HUDEP-2 (cell line): ENCODE measurements around the gene PPARG.
"Not testable (repeated sequence)": the region's sequence is repeated elsewhere in the genome, so short reads cannot be mapped to it uniquely, and the experiment has no call there.

Source experiments
- DNase-seq, 76 experiments: peaks; one replicate each; lab custom pipeline; 2025; ENCODE audit not compliant: unreplicated experiment in 76 of 76; lab: John Stamatoyannopoulos, UW

PPARG gene

DNA sequence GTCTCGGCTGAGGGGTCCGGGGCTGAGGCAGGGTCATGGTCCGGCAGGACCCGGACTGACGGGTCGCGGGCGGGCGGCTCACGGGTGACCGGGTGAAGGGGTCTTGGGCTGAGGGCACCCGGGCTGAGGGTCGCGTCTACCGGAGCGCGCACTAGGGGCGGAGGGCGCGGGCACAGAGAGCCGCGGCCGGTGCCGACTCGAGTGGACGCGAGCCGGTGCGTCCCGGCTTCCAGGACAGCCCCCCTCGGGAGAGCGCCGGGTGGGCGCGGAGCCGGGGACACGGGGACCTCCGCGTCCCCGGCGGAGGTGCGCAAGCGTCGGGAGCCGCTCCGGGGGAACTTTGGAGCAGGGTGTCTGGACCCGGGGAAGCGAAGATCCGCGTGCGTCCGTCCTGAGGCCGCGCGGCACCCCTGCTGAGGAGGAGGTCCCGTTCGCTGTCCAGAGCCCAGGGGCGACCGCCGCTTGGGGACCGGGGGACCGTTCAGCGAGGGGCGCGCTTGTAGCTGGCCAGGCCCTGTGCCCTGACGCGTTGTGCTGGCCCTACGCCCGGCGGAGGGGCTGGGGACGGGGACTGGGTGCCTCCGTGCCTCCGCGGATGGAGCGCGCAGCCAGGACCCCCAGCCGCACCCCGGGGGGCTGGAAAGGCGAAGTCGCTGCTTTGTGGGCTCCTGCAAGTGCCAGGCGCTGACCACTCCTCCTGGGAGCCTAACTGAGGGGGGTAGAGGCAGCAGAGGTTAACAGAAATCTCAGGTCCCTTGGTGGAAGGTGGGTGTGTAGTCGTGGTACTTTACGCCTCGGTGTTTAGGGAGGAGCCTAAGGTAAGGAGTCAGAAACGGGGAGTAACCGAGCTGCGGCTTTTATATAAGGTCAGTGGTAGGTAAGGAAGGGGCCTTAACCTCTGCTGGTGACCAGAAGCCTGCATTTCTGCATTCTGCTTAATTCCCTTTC lies at the start of gene PPARG:
Gene PPARG, plus strand, starts transcription at position 889 of the 948 bp plus-strand sequence. CDS start 90,642 bp downstream, outside the sequence.
- DNase-seq = no peak

DNA sequence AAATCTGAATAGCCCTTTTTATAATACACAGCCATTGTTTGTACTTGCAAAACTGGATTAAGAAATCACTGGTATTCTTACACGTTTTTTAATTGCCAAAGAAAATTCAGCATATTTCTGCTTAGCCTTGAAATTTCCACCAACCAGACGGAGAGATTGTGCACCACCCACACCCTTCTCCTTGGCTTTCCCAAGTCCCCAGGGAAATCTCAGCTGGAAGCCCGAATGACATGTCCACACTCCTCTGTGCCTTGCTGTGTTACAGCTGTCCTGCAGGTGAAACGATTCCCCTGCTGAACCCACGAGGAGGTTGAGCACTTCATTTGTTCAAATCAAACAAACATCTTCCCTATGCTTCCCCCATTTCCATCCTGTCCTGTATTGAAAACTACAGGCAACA lies 49.6 kb upstream of the PPARG start:
- no peak for DNase-seq

DNA sequence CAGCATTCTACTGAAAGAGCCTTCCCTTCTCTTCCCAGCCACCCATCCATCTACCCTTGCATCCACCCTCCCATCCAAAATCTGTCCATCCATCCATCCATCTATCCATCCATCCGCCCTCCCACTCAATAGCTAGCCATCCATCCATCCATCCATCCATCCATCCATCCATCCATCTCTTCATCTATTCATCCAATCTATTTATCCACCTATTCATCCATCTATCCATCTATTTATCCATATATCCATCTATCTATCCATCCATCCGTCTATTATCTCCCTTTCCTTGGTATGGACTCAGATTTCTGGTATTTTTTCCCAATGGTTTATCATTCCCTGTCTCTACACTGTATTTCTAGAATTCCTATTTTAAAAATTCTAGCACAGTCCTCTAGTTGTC lies 46.1 kb upstream of the PPARG start:
- DNase-seq = no peak

DNA sequence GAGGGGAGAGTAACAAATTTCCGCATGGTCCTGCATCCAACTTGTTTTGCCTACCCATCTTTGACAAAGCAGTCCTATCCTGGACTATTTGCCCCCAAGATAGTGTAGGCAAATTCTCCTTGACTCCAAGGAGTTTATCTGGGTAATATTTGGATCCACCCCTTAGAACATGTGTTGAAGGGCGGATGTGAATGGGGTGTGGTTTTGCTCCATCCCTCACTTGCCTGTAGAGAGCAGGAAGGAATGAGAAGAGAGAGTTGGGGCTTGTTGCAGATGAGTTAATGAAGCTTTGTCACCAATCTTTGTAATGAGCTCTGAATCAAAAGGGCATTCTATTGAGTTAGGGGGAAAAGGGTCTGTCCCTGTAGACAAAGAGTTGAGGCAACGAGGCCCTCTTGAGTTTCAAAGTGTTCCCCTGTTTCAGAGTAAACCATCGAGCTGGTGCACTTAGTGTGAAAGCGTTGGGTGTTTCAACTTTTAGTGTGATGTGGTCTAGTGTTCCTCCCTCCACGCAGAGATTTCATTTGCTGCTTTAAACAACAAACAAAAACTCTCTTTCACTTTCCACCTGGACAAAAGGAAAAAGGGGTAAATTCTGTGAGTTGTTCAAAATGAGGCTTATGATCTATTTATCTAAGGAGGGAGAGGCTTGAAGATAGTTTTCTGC lies 42.2 kb upstream of the PPARG start:
- DNase-seq = no peak

- no peak for DNase-seq
Observed at GRCh38 chr3:12247411-12247810, 41.5 kb upstream of the PPARG start.

DNA sequence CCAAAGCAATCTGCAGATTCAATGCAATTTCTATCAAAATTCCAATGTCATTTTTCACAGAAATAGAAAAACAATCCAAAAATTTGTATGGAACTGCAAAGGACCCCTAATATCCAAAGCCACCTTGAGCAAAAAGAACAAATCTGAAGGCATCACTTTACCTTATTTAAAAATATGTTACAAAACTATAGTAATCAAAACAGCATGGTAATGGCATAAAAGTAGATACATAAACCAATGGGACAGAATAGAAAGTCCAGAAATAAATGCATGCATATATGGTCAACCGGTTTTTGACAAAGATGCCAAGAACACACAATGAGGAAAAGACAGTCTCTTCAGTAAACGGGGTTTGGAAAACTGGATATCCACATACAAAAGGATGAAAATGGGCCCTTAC lies 39.4 kb upstream of the PPARG start:
- DNase-seq = no peak

- no peak for DNase-seq
Observed at GRCh38 chr3:12252889-12253288, 36.0 kb upstream of the PPARG start.

DNA sequence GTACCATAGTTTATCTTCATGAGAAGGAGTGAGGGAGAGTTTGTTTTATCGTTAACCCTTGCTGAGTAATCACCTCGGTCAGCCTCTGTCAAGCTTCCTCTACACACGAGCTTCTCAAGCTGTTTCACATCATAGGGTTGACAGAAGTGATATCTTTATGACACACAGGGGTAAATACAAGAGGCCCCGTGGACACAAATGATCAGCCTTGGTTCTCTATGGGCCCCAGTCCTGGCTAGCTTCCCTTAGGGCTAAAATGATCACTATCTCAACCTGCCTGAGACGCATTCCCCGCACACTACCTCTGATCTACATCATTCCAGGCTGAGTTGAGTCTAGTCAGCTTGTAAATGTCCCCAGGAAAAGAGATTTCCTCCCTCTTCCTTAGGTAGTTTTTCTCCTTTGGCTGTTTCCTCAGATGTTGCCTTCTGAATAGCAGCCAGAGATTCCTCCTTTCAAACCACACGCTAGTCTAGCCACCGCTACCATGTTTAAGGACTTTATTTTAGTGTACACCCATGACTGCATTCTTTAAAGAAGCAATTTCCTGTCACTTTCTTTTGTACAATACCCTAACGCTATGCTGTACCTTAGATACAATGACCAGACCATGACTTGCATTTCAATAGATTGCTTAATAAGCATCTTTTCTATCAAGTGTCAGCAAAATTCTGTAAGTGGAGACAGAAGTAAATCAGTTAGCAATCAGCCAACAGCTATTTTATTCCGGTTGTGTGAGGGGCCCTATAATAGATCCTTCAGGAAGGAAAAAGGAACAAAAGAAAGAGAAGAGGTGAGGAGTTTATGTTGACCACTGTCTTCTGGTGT lies 35.1 kb upstream of the PPARG start:
- DNase-seq = no peak

DNA sequence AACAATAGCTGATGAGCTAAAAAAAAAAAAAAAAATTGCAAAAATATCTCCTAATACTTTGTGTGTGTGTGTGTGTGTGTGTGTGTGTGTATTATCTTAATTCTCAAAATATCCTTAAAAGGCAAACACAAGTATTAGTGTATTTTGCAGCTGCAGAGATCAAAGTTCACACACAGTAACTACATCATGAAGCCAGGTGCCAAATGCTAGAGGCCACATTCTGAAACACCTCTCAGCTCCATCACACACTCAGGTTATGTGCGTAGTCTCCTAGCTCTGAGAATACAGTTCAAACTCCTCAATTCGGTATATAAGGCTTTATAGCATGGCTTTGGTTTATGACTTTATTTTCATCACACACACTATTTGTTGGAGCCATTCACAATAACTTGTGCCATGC lies 33.5 kb upstream of the PPARG start:
- DNase-seq = no peak

DNA sequence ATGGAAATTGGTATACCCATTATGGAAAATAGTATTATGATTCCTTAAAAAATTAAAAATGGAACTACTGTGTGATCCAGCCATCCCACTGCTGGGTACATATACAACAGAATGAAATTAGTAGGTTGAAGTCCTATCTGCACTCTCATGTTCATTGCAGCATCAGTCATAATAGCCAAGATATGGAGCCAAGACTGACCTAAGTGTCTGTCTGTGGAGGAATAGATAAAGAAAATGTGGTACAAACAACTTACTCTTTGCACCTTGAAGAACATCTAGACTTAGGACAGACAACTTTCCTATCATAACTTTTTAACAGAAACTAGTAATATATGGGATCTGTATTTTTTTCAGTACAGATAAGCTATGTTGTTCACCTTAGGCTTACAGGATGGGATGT lies 30.0 kb upstream of the PPARG start:
- no peak for DNase-seq

DNA sequence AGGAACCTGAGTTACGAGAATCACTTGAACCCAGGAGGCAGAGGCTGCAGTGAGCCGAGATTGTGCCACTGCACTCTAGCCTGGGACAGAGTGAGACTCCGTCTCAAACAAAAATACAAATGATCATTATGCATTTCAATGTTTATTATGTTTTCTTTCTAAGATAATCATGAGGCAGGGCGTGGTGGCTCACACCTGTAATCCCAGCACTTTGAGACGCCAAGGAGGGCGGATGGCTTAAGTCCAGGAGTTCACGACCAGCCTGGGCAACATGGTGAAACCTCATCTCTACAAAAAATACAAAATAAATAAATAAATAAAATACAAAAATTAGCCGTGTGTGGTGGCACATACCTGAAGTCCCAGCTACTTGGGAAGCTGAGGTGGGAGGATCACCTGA lies 26.7 kb upstream of the PPARG start:
- not testable (repeated sequence) for DNase-seq

- no peak for DNase-seq
Observed at GRCh38 chr3:12265508-12265907, 23.4 kb upstream of the PPARG start.

DNA sequence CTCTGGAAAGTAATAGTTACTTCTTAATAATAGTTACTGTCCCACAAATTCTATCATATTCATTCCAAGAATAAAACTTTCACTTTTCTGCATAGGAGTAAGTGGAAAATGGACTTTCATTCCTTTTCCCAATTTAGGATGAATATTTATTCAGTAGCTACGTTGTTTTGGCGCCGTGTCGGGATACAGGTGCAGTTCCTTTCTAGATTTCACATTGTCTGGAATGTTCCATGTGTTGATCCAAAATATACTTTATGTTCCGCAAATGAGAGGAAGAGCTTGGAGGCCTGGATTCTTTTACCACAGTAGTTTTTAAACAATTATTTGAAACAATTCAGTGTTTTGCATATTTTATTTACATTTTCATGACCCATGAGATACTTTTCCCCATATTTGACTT lies 22.8 kb upstream of the PPARG start:
- DNase-seq = no peak

DNA sequence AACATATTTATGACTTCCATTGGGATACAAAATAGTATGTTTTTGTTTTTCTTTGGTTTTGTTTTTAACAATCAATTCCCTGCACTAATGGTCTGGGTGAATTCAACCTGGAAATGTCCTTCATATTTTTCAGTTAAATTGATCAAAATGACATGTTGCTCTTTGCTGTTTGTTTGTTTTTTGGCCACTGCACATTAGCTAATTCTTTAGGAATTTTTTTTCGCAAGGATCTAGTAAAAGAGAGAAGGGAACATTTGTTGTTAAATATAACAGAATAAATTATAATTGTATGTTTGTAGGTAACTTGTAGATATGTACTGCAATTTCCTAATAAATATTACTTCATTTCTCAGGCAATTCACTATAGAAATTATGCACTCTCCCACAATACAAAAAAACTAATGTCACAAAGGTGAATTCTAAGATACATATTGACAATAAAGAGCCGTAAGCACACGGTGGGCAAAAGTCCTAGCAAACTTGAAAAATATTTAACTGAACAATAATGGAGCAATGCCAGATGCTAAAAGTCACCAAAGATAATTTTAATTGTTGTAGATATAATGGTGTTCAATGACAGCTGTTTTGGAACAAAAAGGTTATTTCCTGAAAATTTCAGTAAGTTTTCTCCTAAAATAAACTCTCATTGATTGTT lies 21.4 kb upstream of the PPARG start:
- DNase-seq = no peak

GRCh38 chr3:12268049-12268735 lies 20.7 kb upstream of the PPARG start:
- no peak for DNase-seq

GRCh38 chr3:12270976-12271375 lies 17.9 kb upstream of the PPARG start:
- DNase-seq = no peak

DNA sequence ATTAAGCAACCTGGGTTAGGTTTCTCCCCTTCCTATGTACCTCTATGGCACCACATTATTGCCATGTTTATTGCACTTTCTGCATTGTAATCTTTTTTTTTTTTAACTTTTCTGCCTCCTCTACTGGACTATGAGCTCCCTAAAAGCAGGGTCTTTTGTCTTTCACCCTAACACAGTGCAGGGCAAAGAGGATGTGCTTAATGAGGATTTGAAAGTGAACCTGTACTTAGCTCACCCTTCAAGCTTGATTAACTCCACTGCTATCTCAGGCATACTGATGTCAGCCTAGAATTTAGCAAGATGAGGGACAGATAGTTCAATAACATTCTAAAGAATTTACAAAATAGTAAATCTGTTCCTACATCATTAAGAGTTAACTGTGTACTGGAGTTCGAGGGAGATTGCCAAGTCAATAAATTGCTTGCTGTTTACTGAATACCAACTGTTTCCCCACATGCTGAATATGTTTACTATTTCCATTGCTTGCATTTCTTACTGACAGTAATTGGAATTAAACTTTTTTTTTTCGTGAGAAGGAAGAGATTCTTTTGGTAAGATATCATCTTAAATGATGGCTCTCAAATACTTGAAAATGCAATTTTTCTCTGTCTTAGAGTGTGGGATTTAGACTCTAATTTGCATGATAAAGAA lies 15.7 kb upstream of the PPARG start:
- no peak for DNase-seq

DNA sequence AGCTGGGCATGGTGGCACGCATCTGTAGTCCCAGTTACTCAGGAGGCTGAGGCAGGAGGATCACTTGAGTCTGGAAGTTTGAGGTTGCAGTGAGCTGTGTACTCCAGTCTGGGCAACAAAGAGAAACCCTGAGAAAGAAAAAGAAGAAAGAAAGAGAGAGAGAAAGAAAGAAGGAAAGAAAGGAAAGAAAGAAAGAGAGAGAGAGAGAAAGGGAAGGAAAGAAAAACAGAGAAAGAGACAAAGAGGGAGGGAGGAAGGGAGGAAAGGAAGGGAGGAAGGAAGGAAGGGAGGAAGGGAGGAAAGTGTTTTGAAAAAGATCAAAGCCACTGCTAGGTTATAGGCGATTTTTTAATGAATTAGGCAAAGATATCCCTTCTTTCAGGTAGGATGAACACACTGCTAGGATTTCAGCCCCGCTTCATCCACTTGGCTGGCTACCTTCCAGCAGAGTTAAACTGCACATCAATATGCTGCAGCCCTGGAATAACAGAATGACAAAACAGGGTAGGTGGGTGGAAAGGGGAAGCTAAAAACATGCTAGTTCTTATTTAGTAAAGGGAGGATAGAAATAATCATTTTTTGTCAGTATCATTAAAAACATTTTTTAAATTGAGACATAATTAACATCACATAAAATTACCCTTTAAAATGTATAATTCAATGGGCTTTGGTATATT lies 12.8 kb upstream of the PPARG start:
- DNase-seq = no peak

GRCh38 chr3:12276827-12277226 lies 12.0 kb upstream of the PPARG start:
- not testable (repeated sequence) for DNase-seq
